DOHH2 (cell line): ENCODE results near the gene MRPL46.

Source experiments
- EZH2phosphoT487 ChIP-seq: fragments of 200-600 bp; sonication (generic); IDR thresholded peaks from 2 replicates; pipeline ENCODE4 v1.6.1; 2017; ENCODE audit warnings: borderline replicate concordance, mild to moderate bottlenecking, antibody characterized with exemption, low read length, moderate library complexity, mixed read lengths
- TF ChIP-seq, protein P1 (sequence below): fragments of 200-600 bp; sonication (generic); IDR thresholded peaks from one replicate; pipeline ENCODE4 v1.5.1; 2014; ENCODE audit warnings: antibody characterized with exemption, mild to moderate bottlenecking, low read depth, low read length; ENCODE audit not compliant: poor library complexity, severe bottlenecking

DNA sequence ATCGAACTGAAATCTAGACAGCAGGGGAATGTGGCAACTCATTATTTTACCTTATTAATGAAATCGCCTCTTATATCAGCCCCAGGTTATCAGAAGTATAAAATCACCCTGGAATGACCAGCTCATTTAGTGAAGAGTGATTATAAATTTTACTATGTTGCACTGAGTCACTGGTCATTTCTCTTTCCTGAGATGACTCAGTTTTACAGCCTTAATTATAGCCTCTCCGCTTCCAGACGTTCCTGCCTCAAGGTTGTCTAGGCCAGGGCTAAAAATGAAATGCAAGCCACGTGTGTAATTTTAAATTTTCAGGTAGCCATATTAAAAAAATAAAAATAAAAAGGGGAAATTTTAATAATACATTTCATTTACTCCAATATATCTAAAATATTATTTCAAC lies 46.0 kb upstream of the MRPL46 start:
- TF ChIP-seq, protein P1, sequence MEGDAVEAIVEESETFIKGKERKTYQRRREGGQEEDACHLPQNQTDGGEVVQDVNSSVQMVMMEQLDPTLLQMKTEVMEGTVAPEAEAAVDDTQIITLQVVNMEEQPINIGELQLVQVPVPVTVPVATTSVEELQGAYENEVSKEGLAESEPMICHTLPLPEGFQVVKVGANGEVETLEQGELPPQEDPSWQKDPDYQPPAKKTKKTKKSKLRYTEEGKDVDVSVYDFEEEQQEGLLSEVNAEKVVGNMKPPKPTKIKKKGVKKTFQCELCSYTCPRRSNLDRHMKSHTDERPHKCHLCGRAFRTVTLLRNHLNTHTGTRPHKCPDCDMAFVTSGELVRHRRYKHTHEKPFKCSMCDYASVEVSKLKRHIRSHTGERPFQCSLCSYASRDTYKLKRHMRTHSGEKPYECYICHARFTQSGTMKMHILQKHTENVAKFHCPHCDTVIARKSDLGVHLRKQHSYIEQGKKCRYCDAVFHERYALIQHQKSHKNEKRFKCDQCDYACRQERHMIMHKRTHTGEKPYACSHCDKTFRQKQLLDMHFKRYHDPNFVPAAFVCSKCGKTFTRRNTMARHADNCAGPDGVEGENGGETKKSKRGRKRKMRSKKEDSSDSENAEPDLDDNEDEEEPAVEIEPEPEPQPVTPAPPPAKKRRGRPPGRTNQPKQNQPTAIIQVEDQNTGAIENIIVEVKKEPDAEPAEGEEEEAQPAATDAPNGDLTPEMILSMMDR: no peak
- no peak for TF ChIP-seq EZH2phosphoT487
